Fibroblast of the aortic adventitia (primary cell): ENCODE results near the gene DYNC2H1. TPM values are rescaled to one million over a fixed set of nuclear protein-coding genes. Genes with fewer than 3 reads are reported as not detected.
A peak's percentile ranks its signal among the peaks of the same experiment; 100 is the strongest.

Source experiments
- DNase-seq: peaks from one replicate; pipeline ENCODE4 v3.0.0-alpha.2; 2010; ENCODE audit warnings: low read depth
- H3K4me3 ChIP-seq: 2 replicates; pipeline ENCODE4 v1.5.1; 2011; ENCODE audit warnings: low read depth, mild to moderate bottlenecking, control low read depth, low read length, moderate library complexity
- total RNA-seq: library from RNA; depleted of rRNA; stranded (reverse); fragments of >200 nt; gene quantifications from 2 replicates; pipeline ENCODE4 v1.2.3, GENCODE V29; 2012; ENCODE audit warnings: low replicate concordance
- TF ChIP-seq, protein P1 (sequence below): IDR thresholded peaks from 2 replicates; pipeline ENCODE4 v1.5.1; 2011; ENCODE audit warnings: mild to moderate bottlenecking, low read length, control low read depth, inconsistent platforms; ENCODE audit not compliant: insufficient read depth

The DYNC2H1 gene
- total RNA-seq, 1 donor = 74.0 TPM

DNA sequence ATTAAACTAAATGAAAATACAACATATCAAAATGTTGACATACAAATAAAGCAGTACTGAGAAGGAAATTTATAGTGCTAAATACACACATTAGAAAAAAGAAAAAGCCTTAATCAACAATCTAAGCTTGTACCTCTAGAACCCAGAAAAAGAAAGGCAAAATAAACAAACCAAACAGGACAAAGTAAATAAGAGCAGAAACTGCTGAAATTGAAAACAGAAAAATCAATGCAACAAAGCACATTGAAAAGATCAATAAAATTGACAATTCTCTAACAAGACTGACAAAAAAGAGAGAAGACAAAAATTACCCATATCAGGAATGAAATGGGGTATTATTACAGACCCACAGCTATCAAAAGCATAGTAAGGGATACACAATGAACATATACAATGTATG lies 38.2 kb upstream of the DYNC2H1 start:
- no peak for DNase-seq
- no peak overlapping the region for H3K4me3 ChIP-seq
- TF ChIP-seq, protein P1, sequence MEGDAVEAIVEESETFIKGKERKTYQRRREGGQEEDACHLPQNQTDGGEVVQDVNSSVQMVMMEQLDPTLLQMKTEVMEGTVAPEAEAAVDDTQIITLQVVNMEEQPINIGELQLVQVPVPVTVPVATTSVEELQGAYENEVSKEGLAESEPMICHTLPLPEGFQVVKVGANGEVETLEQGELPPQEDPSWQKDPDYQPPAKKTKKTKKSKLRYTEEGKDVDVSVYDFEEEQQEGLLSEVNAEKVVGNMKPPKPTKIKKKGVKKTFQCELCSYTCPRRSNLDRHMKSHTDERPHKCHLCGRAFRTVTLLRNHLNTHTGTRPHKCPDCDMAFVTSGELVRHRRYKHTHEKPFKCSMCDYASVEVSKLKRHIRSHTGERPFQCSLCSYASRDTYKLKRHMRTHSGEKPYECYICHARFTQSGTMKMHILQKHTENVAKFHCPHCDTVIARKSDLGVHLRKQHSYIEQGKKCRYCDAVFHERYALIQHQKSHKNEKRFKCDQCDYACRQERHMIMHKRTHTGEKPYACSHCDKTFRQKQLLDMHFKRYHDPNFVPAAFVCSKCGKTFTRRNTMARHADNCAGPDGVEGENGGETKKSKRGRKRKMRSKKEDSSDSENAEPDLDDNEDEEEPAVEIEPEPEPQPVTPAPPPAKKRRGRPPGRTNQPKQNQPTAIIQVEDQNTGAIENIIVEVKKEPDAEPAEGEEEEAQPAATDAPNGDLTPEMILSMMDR = no peak

DNA sequence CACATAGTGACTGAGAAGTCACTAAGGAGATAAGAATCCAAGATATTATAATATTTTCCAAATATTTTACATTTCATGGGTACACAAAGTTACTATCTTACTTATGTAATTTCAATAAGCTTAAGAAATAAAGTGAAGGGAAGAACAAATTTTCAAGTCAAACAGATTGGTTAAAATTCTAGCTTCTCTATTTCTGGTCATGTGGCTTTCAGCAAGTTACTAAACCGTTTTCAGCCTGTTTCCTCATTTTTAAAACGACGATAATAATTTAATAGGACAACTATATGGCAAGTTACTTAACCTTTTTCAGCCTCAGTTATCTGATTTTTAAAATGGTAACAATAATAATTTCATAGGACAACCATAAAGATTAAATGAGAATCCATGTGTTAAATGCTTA lies 32.9 kb upstream of the DYNC2H1 start:
- TF ChIP-seq, protein P1 = no peak
- no peak overlapping the region for H3K4me3 ChIP-seq
- DNase-seq = no peak

DNA sequence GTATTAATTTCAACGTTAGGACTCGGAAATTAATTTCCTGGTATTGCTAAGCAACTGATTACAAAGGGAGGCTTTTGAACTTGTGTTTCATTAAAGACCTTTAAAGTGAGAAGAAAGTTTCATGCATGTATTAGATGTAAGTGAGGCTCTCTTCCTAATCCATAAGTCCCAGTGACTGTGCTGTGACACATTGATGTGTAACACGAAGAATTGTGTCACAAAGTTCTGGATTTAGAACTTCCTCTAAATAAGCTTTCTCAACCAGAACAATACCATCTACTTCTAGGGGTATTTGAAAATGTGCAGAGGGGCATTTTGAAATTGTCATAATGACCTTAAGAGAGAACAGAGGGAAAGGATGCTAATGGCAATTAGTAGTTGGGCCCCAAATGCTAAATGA lies 31.7 kb upstream of the DYNC2H1 start:
- H3K4me3 ChIP-seq = no peak overlapping the region
- DNase-seq = no peak
- TF ChIP-seq, protein P1 = no peak

DNA sequence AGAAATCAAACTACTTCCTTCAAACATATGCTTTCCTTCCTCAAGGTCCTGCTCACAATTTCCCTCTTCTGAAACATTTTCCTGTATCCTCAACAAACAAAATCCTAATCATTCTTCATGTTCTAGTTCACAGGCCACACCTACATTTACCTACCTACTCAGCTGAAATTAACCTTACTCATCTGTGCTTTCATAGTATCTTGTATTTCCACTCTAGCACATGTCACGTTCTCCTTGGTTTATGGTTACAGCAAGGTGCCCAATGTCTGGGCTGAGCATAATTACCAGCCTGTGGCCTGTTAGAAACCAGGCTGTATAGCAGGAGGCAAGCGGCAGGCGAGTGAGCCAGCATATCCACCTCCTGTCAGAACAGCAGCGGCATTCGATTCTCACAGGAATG lies 30.5 kb upstream of the DYNC2H1 start:
- no peak for DNase-seq
- H3K4me3 ChIP-seq = no peak overlapping the region
- TF ChIP-seq, protein P1 = no peak

DNA sequence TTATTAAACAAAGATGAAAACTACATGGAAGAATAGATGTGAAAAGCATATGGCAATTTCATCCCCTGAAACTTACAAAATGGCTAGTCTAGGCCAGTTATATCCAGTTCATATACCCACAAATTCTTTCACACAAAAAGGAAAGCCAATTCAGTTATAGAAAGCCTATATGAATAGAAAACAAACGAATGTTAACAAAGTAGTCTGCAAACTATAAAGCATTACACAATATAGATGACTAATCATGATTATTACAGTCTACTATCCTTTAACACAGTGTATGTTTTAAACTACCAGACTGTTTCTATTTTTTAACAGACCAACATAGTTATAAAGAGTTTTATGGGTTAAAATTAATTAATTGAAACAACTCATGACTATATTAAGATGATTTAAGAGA lies 29.4 kb upstream of the DYNC2H1 start:
- H3K4me3 ChIP-seq = no peak overlapping the region
- peak; percentile 19 for DNase-seq
- TF ChIP-seq, protein P1 = no peak

DNA sequence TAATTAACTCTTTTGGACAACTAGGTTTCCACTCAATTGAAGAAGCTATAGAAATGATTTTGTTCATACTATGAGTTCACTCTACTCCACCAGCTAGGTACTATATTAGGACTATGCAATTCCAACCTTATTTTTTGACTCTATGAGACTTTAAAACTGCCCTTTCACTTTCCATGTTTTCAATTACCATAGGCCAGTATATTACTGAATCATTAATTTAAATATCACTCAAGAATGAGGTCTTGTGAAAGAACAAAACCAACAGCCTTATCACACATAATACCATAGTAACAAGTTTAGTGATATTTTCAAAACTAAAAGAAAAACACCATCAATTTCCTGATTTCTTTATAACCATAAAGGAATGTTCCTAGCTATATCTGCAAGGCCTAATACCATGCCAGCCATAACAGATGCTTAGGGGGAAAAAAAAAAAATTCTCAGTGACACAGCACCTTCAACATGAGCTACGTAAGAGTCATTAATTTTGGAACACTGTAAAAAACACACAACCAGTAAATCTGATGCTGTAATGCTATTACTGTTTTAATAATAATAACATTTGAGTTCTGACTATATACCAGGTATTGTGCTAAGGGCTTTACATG lies 23.4 kb upstream of the DYNC2H1 start:
- H3K4me3 ChIP-seq = no peak overlapping the region
- TF ChIP-seq, protein P1 = no peak
- DNase-seq = peak; percentile 76

DNA sequence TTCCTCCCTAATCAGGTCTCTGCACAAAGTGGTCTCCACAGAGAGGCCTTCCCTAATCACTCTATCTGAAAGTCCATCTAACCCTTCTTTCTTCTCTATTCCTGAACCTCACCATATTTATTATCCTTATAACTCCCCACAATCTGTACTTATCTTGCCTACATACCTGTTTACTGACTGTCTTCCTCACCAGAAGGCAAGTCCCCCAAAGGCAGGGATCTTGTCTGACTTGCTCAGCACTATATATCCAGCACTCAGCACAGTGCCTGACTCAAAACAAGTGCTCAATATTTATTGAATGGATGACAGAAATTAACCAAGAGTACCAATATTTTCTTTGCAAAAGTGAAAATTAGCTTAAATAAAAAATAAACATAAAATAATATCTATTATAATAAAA lies 22.8 kb upstream of the DYNC2H1 start:
- no peak overlapping the region for H3K4me3 ChIP-seq
- TF ChIP-seq, protein P1 = no peak
- DNase-seq = peak; percentile 32
